NT2/D1 (cell line): ENCODE data around the gene GPHN.

Experiments
- SUZ12 ChIP-seq: IDR thresholded peaks from 2 replicates; pipeline ENCODE4 v1.6.1; 2011; ENCODE audit not compliant: insufficient read length, insufficient read depth; ENCODE audit errors: extremely low read depth
- YY1 ChIP-seq: IDR thresholded peaks from 2 replicates; pipeline ENCODE4 v1.6.1; 2011; ENCODE audit not compliant: insufficient read length, insufficient read depth
- ZNF274 ChIP-seq: IDR thresholded peaks from 2 replicates; pipeline ENCODE4 v1.6.1; 2011; ENCODE audit warnings: mild to moderate bottlenecking, low read depth, low read length

DNA sequence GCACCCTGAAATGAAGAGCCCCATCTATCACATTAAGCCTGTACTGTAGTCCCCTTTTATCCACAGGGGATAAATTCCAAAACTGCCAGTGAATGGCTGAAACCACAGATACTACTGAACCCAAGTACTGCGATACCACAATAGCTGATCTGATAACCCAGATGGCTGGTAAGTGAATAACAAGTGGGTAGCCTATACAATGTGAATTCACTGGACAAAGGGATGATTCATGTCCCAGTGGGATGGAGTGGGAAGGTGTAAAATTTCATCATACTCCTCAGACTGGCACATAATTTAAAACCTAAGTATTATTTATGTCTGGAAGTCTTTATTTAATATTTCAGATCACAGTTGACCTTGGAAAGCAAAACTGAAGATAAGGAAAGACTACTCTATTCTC, 201.3 kb downstream of the GPHN start:
- TF ChIP-seq ZNF274 (no peak), SUZ12 (no peak), YY1 (no peak)
